Amniotic stem cell (primary cell): ENCODE measurements around the gene GLIS2.
"Not testable (repeated sequence)": the region's sequence is repeated elsewhere in the genome, so short reads cannot be mapped to it uniquely, and the experiment has no call there.

Source experiments
- DNase-seq: peaks from one replicate; lab custom pipeline; 2025; lab: John Stamatoyannopoulos, UW

GLIS2 gene

GRCh38 chr16:4319454-4320421 lies 3.9 kb downstream of the GLIS2 start:
- DNase-seq = no peak

- DNase-seq = no peak
Measured at GRCh38 chr16:4320571-4321137, 4.8 kb downstream of the GLIS2 start.

- DNase-seq = no peak
Measured at GRCh38 chr16:4321286-4322120, 5.6 kb downstream of the GLIS2 start.

- DNase-seq = no peak
Measured at GRCh38 chr16:4322121-4323052, 6.5 kb downstream of the GLIS2 start.

- DNase-seq = no peak
Measured at GRCh38 chr16:4323071-4323844, 7.4 kb downstream of the GLIS2 start.

- DNase-seq = no peak
Measured at GRCh38 chr16:4323845-4324488, 8.1 kb downstream of the GLIS2 start.

- DNase-seq = no peak
Measured at GRCh38 chr16:4324492-4325252, 8.8 kb downstream of the GLIS2 start.

GRCh38 chr16:4325253-4325758 lies 9.4 kb downstream of the GLIS2 start:
- no peak for DNase-seq

GRCh38 chr16:4327386-4328045 lies 11.6 kb downstream of the GLIS2 start:
- no peak for DNase-seq

- DNase-seq = peak; percentile 34
Measured at GRCh38 chr16:4328046-4328781, 12.3 kb downstream of the GLIS2 start.

- no peak for DNase-seq
Measured at GRCh38 chr16:4328782-4329775, 13.2 kb downstream of the GLIS2 start.

GRCh38 chr16:4330277-4330874 lies 14.5 kb downstream of the GLIS2 start:
- DNase-seq = peak; percentile 31

GRCh38 chr16:4332083-4332482 lies 16.2 kb downstream of the GLIS2 start:
- DNase-seq = no peak

- no peak for DNase-seq
Measured at GRCh38 chr16:4332623-4333307, 16.9 kb downstream of the GLIS2 start.

- no peak for DNase-seq
Measured at GRCh38 chr16:4333308-4333638, 17.4 kb downstream of the GLIS2 start.

GRCh38 chr16:4333714-4334113 lies 17.8 kb downstream of the GLIS2 start:
- not testable (repeated sequence) for DNase-seq
